ENCODE results near the gene TMEM59L.

Gene TMEM59L

GRCh38 chr19:18601875-18602274 is 10.8 kb upstream of the TMEM59L start:
- FAIRE-seq = no peak
- no peak for DNase-seq (ENCODE audit: insufficient read length, low spot score)
- no peak for TF ChIP-seq POLR2A (IDR thresholded peaks at IDR 0.05; ENCODE audit: low read depth, low read length)

- TF ChIP-seq POLR2A (IDR thresholded peaks at IDR 0.05; ENCODE audit: low read depth, low read length) = no peak
- DNase-seq (ENCODE audit: insufficient read length, low spot score) (no peak), FAIRE-seq (no peak)
These were observed 9.3 kb upstream of the TMEM59L start for GRCh38 chr19:18603255-18603957.

GRCh38 chr19:18603958-18604819 is 8.5 kb upstream of the TMEM59L start:
- no peak for FAIRE-seq
- DNase-seq (ENCODE audit: insufficient read length, low spot score) = no peak
- TF ChIP-seq POLR2A (IDR thresholded peaks at IDR 0.05; ENCODE audit: low read depth, low read length) = no peak

GRCh38 chr19:18604820-18605159 is 7.9 kb upstream of the TMEM59L start:
- DNase-seq (ENCODE audit: insufficient read length, low spot score) = no peak
- no peak for FAIRE-seq
- no peak for TF ChIP-seq POLR2A (IDR thresholded peaks at IDR 0.05; ENCODE audit: low read depth, low read length)

GRCh38 chr19:18605196-18605545 is 7.5 kb upstream of the TMEM59L start:
- no peak for DNase-seq (ENCODE audit: insufficient read length, low spot score)
- TF ChIP-seq POLR2A (IDR thresholded peaks at IDR 0.05; ENCODE audit: low read depth, low read length) = no peak
- FAIRE-seq = no peak

- DNase-seq (ENCODE audit: insufficient read length, low spot score) (no peak), FAIRE-seq (no peak)
- no peak for TF ChIP-seq POLR2A (IDR thresholded peaks at IDR 0.05; ENCODE audit: low read depth, low read length)
These were observed 7.0 kb upstream of the TMEM59L start for GRCh38 chr19:18605546-18606280.

GRCh38 chr19:18606281-18607225 is 6.1 kb upstream of the TMEM59L start, which contains the start of gene CRLF1:
CRLF1 (minus strand) TSS chr19:18606799; CDS start chr19:18606656, 143 bp downstream.
- DNase-seq (ENCODE audit: insufficient read length, low spot score) (no peak), FAIRE-seq (no peak)

GRCh38 chr19:18607226-18608101 is 5.2 kb upstream of the TMEM59L start:
- TF ChIP-seq POLR2A (IDR thresholded peaks at IDR 0.05; ENCODE audit: low read depth, low read length) = no peak
- DNase-seq (ENCODE audit: insufficient read length, low spot score) (no peak), FAIRE-seq (no peak)

More at GRCh38 chr19:18606281-18607225, 6.1 kb upstream of the TMEM59L start, which contains the start of gene CRLF1:
- no peak for TF ChIP-seq POLR2A (IDR thresholded peaks at IDR 0.05; ENCODE audit: low read depth, low read length)

GRCh38 chr19:18608102-18608804 is 4.4 kb upstream of the TMEM59L start:
- TF ChIP-seq POLR2A (IDR thresholded peaks at IDR 0.05; ENCODE audit: low read depth, low read length) = no peak
- FAIRE-seq (no peak), DNase-seq (ENCODE audit: insufficient read length, low spot score) (no peak)

GRCh38 chr19:18608805-18609716 is 3.6 kb upstream of the TMEM59L start:
- no peak for DNase-seq (ENCODE audit: insufficient read length, low spot score)
- no peak for TF ChIP-seq POLR2A (IDR thresholded peaks at IDR 0.05; ENCODE audit: low read depth, low read length)
- FAIRE-seq = no peak

- FAIRE-seq = no peak
These were observed 3.0 kb upstream of the TMEM59L start for GRCh38 chr19:18609717-18610051.

More at GRCh38 chr19:18609717-18610051, 3.0 kb upstream of the TMEM59L start:
- TF ChIP-seq POLR2A (IDR thresholded peaks at IDR 0.05; ENCODE audit: low read depth, low read length) = no peak
- DNase-seq (ENCODE audit: insufficient read length, low spot score) = no peak

Data from H54 (cell line).